ENCODE results near the gene BORCS5.

GRCh38 chr12:12503384-12504078, 146.7 kb downstream of the BORCS5 start:
- TF ChIP-seq CTCF (conservative IDR thresholded peaks at IDR 0.05; ENCODE audit: low read depth, low read length) (no peak), CHD1 (IDR thresholded peaks at IDR 0.05; ENCODE audit: low read depth, low read length) (no peak), POLR2A (IDR thresholded peaks at IDR 0.05; ENCODE audit: low read depth, low read length) (no peak), NFE2L2 (IDR thresholded peaks at IDR 0.05; ENCODE audit: low read depth, low read length) (no peak), USF2 (IDR thresholded peaks at IDR 0.05; ENCODE audit: low read depth, low read length) (no peak), RFX5 (IDR thresholded peaks at IDR 0.05; ENCODE audit: low read depth, low read length) (no peak)

Measured in IMR-90 (cell line).